Measurements from ENCODE around the gene CD226. TPM values are rescaled to one million over a fixed set of nuclear protein-coding genes. Genes with fewer than 3 reads are reported as not detected.

Gene CD226
- total RNA-seq, 4 donors from 2014 or later: 0.03 to 1.6 (median 0.22) TPM

- no peak for ATAC-seq
Observed at GRCh38 chr18:69819460-69819859, 128.2 kb downstream of the CD226 start.

GRCh38 chr18:69817335-69817940 is 130.2 kb downstream of the CD226 start:
- intact Hi-C loops (cut with DNase I; ENCODE audit: low total_unique reads): no loop called here
- no peaks in the 10 kb centered on the region for H3K9me3 ChIP-seq
- ATAC-seq (no peak), DNase-seq (no peak)
- H3K4me3 ChIP-seq: no peak overlapping the region
- no peaks in the 10 kb centered on the region for H3K4me1 ChIP-seq
- no peak overlapping the region for H3K27ac ChIP-seq
- H3K36me3 ChIP-seq: no peaks in the 10 kb centered on the region
- in situ Hi-C loops (cut with MboI; ENCODE audit: low sequenced_read_pairs in 4 of 4): loop anchor here in 1 of 4 donors (25.0 kb wide), 1 partner anchor 105 kb away; no protein-coding TSS in a partner anchor
- no peak for TF ChIP-seq POLR2A (IDR thresholded peaks at IDR 0.05)
- no peak for TF ChIP-seq CTCF (IDR thresholded peaks at IDR 0.05 in 4 of 5, conservative IDR thresholded peaks at IDR 0.05 in 1 of 5)
- H3K27me3 ChIP-seq: no peaks in the 10 kb centered on the region

More at GRCh38 chr18:69819460-69819859, 128.2 kb downstream of the CD226 start:
- in situ Hi-C loops (cut with MboI; ENCODE audit: low sequenced_read_pairs in 4 of 4): loop anchor here in 1 of 4 donors (25.0 kb wide), 1 partner anchor 107 kb away; no protein-coding TSS in a partner anchor
- Histone ChIP-seq H3K27ac (no peak overlapping the region), H3K36me3 (no peaks in the 10 kb centered on the region), H3K9me3 (no peaks in the 10 kb centered on the region), H3K27me3 (no peaks in the 10 kb centered on the region), H3K4me1 (no peaks in the 10 kb centered on the region), H3K4me3 (no peak overlapping the region)
- TF ChIP-seq POLR2A (IDR thresholded peaks at IDR 0.05) (no peak), CTCF (IDR thresholded peaks at IDR 0.05 in 4 of 5, conservative IDR thresholded peaks at IDR 0.05 in 1 of 5) (no peak)
- intact Hi-C loops (cut with DNase I; ENCODE audit: low total_unique reads): no loop called here
- DNase-seq: no peak

GRCh38 chr18:69814861-69815385 is 132.8 kb downstream of the CD226 start:
- no peaks in the 10 kb centered on the region for H3K4me1 ChIP-seq
- no peak overlapping the region for H3K4me3 ChIP-seq
- H3K27me3 ChIP-seq: no peaks in the 10 kb centered on the region
- TF ChIP-seq CTCF (IDR thresholded peaks at IDR 0.05 in 4 of 5, conservative IDR thresholded peaks at IDR 0.05 in 1 of 5) (no peak), POLR2A (IDR thresholded peaks at IDR 0.05) (no peak)
- DNase-seq (no peak), ATAC-seq (no peak)
- H3K36me3 ChIP-seq: no peaks in the 10 kb centered on the region
- H3K27ac ChIP-seq: no peak overlapping the region
- H3K9me3 ChIP-seq: no peaks in the 10 kb centered on the region
- intact Hi-C loops (cut with DNase I; ENCODE audit: low total_unique reads): no loop called here
- in situ Hi-C loops (cut with MboI; ENCODE audit: low sequenced_read_pairs in 4 of 4): loop anchor here in 1 of 4 donors (25.0 kb wide), 1 partner anchor 103 kb away; no protein-coding TSS in a partner anchor

- H3K36me3 ChIP-seq: no peaks in the 10 kb centered on the region
- in situ Hi-C loops (cut with MboI; ENCODE audit: low sequenced_read_pairs in 4 of 4) (loop anchor here in 1 of 4 donors (25.0 kb wide), 1 partner anchor 101 kb away; no protein-coding TSS in a partner anchor), intact Hi-C loops (cut with DNase I; ENCODE audit: low total_unique reads) (no loop called here)
- no peaks in the 10 kb centered on the region for H3K4me1 ChIP-seq
- no peak for DNase-seq
- H3K4me3 ChIP-seq: no peak overlapping the region
- no peak for TF ChIP-seq CTCF (IDR thresholded peaks at IDR 0.05 in 4 of 5, conservative IDR thresholded peaks at IDR 0.05 in 1 of 5)
- TF ChIP-seq POLR2A (IDR thresholded peaks at IDR 0.05): no peak
- ATAC-seq: no peak
- H3K9me3 ChIP-seq: no peaks in the 10 kb centered on the region
- no peaks in the 10 kb centered on the region for H3K27me3 ChIP-seq
- no peak overlapping the region for H3K27ac ChIP-seq
Observed at GRCh38 chr18:69813559-69813958, 134.1 kb downstream of the CD226 start.

Data from gastrocnemius medialis (tissue), 4 donors.